Measurements from ENCODE around the gene OTOR.
A peak's percentile ranks its signal among the peaks of the same experiment; 100 is the strongest.

Gene OTOR

GRCh38 chr20:16747291-16747811 lies 807 bp upstream of the OTOR start:
- TF ChIP-seq CTCF (IDR thresholded peaks at IDR 0.05; ENCODE audit: low read depth, low read length) = no peak
- H3K4me3 ChIP-seq (replicated peaks in 1 of 2; ENCODE audit: low read depth in 2 of 2, low read length in 2 of 2) = no peak overlapping the region
- DNase-seq (ENCODE audit: low read depth in 2 of 2) = no peak

GRCh38 chr20:16749573-16749972 lies 1.4 kb downstream of the OTOR start:
- no peak for TF ChIP-seq CTCF (IDR thresholded peaks at IDR 0.05; ENCODE audit: low read depth, low read length)
- no peak for DNase-seq (ENCODE audit: low read depth in 2 of 2)
- no peak overlapping the region for H3K4me3 ChIP-seq (replicated peaks in 1 of 2; ENCODE audit: low read depth in 2 of 2, low read length in 2 of 2)

GRCh38 chr20:16752082-16752481 lies 3.9 kb downstream of the OTOR start:
- DNase-seq (ENCODE audit: low read depth in 2 of 2) = no peak
- TF ChIP-seq CTCF (IDR thresholded peaks at IDR 0.05; ENCODE audit: low read depth, low read length) = no peak
- no peak overlapping the region for H3K4me3 ChIP-seq (replicated peaks in 1 of 2; ENCODE audit: low read depth in 2 of 2, low read length in 2 of 2)

- no peak overlapping the region for H3K4me3 ChIP-seq (replicated peaks in 1 of 2; ENCODE audit: low read depth in 2 of 2, low read length in 2 of 2)
- no peak for TF ChIP-seq CTCF (IDR thresholded peaks at IDR 0.05; ENCODE audit: low read depth, low read length)
- DNase-seq (ENCODE audit: low read depth in 2 of 2) = no peak
Observed at GRCh38 chr20:16752901-16753300, 4.7 kb downstream of the OTOR start.

- DNase-seq (ENCODE audit: low read depth in 2 of 2) = peak in 1 of 2 donors; percentile 4
- TF ChIP-seq CTCF (IDR thresholded peaks at IDR 0.05; ENCODE audit: low read depth, low read length) = no peak
- H3K4me3 ChIP-seq (replicated peaks in 1 of 2; ENCODE audit: low read depth in 2 of 2, low read length in 2 of 2) = no peak overlapping the region
Observed at GRCh38 chr20:16758454-16759180, 10.5 kb downstream of the OTOR start.

GRCh38 chr20:16759181-16759563 lies 11.0 kb downstream of the OTOR start:
- no peak for TF ChIP-seq CTCF (IDR thresholded peaks at IDR 0.05; ENCODE audit: low read depth, low read length)
- peak in 1 of 2 donors; percentile 33 for DNase-seq (ENCODE audit: low read depth in 2 of 2)
- H3K4me3 ChIP-seq (replicated peaks in 1 of 2; ENCODE audit: low read depth in 2 of 2, low read length in 2 of 2) = no peak overlapping the region

Measured in cardiac fibroblast (primary cell).